ENCODE results near the gene MPPE1. TPM values are rescaled to one million over a fixed set of nuclear protein-coding genes. Genes with fewer than 3 reads are reported as not detected.
A peak's percentile ranks its signal among the peaks of the same experiment; 100 is the strongest.

Gene MPPE1
- total and polyA plus RNA-seq, 9 of the 15 experiments (the other 6 are each of a cell fraction or from before 2014, with no cell fraction given): 10.7 to 19.5 (median 13.3) TPM

DNA sequence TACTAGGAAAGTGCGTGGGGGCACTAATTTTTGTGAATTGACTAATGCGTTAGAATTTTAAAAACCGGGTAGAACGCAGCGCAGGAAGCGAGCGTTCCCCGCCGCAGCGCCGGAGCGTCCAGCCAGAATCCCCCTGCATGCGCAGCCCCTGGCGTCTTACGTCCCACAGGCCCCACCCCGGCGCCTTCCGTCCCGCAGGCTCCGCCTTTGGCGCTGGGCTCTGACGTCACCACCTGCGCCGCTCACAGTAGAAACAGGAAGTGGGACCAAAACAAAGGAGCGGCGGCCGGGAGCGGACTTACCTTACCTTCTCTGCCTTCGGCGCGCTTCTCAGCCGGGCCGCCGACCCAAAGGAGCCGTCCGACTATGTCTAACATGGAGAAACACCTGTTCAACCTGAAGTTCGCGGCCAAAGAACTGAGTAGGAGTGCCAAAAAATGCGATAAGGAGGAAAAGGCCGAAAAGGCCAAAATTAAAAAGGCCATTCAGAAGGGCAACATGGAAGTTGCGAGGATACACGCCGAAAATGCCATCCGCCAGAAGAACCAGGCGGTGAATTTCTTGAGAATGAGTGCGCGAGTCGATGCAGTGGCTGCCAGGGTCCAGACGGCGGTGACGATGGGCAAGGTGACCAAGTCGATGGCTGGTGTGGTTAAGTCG is 56.8 kb downstream of the MPPE1 start, which contains the start of gene CHMP1B (continued):
- TF ChIP-seq, protein P1, sequence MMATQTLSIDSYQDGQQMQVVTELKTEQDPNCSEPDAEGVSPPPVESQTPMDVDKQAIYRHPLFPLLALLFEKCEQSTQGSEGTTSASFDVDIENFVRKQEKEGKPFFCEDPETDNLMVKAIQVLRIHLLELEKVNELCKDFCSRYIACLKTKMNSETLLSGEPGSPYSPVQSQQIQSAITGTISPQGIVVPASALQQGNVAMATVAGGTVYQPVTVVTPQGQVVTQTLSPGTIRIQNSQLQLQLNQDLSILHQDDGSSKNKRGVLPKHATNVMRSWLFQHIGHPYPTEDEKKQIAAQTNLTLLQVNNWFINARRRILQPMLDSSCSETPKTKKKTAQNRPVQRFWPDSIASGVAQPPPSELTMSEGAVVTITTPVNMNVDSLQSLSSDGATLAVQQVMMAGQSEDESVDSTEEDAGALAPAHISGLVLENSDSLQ (IDR thresholded peaks at IDR 0.05): no peak; the same call in 1 of the 2 replicates
- TF ChIP-seq KAT8 (IDR thresholded peaks at IDR 0.05; ENCODE audit: low read depth) (peak; percentile 64; the same call in 1 of the 2 replicates), ESRRB (CRISPR knock-in tag; IDR thresholded peaks at IDR 0.05; ENCODE audit: borderline replicate concordance) (no peak), E2F3 (CRISPR knock-in tag; IDR thresholded peaks at IDR 0.05) (no peak), ZFPM2 (CRISPR knock-in tag; IDR thresholded peaks at IDR 0.05) (no peak), FOXA1 (IDR thresholded peaks at IDR 0.05; ENCODE audit: borderline replicate concordance) (no peak), ZBED1 (IDR thresholded peaks at IDR 0.05) (0 out of 2 replicates have a peak, but pooled peaks have one; percentile 12), HNRNPK (IDR thresholded peaks at IDR 0.05; ENCODE audit: low read depth, low read length, poor library complexity, severe bottlenecking) (no peak), PYGO2 (tag; IDR thresholded peaks at IDR 0.05) (no peak), ZEB2 (IDR thresholded peaks at IDR 0.05) (no peak), RBM25 (IDR thresholded peaks at IDR 0.05; ENCODE audit: low read depth, low read length, severe bottlenecking) (no peak), BMI1 (IDR thresholded peaks at IDR 0.05; ENCODE audit: low read length) (no peak), CAMTA2 (CRISPR knock-in tag; conservative IDR thresholded peaks at IDR 0.05) (no peak), CBX5 (IDR thresholded peaks at IDR 0.05; ENCODE audit: borderline replicate concordance, low read depth) (no peak), ZNF586 (CRISPR knock-in tag; conservative IDR thresholded peaks at IDR 0.05) (no peak), HLTF (IDR thresholded peaks at IDR 0.05) (0 out of 2 replicates have a peak, but pooled peaks have one; percentile 21), ETV6 (IDR thresholded peaks at IDR 0.05; ENCODE audit: borderline replicate concordance in 1 of 2, low read depth in 2 of 2, low read length in 1 of 2) (no peak), ETV6 (CRISPR knock-in tag; IDR thresholded peaks at IDR 0.05; ENCODE audit: borderline replicate concordance) (no peak), NFATC3 (IDR thresholded peaks at IDR 0.05) (no peak)
- TF ChIP-seq, protein P2, sequence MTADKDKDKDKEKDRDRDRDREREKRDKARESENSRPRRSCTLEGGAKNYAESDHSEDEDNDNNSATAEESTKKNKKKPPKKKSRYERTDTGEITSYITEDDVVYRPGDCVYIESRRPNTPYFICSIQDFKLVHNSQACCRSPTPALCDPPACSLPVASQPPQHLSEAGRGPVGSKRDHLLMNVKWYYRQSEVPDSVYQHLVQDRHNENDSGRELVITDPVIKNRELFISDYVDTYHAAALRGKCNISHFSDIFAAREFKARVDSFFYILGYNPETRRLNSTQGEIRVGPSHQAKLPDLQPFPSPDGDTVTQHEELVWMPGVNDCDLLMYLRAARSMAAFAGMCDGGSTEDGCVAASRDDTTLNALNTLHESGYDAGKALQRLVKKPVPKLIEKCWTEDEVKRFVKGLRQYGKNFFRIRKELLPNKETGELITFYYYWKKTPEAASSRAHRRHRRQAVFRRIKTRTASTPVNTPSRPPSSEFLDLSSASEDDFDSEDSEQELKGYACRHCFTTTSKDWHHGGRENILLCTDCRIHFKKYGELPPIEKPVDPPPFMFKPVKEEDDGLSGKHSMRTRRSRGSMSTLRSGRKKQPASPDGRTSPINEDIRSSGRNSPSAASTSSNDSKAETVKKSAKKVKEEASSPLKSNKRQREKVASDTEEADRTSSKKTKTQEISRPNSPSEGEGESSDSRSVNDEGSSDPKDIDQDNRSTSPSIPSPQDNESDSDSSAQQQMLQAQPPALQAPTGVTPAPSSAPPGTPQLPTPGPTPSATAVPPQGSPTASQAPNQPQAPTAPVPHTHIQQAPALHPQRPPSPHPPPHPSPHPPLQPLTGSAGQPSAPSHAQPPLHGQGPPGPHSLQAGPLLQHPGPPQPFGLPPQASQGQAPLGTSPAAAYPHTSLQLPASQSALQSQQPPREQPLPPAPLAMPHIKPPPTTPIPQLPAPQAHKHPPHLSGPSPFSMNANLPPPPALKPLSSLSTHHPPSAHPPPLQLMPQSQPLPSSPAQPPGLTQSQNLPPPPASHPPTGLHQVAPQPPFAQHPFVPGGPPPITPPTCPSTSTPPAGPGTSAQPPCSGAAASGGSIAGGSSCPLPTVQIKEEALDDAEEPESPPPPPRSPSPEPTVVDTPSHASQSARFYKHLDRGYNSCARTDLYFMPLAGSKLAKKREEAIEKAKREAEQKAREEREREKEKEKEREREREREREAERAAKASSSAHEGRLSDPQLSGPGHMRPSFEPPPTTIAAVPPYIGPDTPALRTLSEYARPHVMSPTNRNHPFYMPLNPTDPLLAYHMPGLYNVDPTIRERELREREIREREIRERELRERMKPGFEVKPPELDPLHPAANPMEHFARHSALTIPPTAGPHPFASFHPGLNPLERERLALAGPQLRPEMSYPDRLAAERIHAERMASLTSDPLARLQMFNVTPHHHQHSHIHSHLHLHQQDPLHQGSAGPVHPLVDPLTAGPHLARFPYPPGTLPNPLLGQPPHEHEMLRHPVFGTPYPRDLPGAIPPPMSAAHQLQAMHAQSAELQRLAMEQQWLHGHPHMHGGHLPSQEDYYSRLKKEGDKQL (CRISPR knock-in tag; IDR thresholded peaks at IDR 0.05; ENCODE audit: borderline replicate concordance): 0 out of 2 replicates have a peak, but pooled peaks have one; percentile 72
- TF ChIP-seq, protein P3, sequence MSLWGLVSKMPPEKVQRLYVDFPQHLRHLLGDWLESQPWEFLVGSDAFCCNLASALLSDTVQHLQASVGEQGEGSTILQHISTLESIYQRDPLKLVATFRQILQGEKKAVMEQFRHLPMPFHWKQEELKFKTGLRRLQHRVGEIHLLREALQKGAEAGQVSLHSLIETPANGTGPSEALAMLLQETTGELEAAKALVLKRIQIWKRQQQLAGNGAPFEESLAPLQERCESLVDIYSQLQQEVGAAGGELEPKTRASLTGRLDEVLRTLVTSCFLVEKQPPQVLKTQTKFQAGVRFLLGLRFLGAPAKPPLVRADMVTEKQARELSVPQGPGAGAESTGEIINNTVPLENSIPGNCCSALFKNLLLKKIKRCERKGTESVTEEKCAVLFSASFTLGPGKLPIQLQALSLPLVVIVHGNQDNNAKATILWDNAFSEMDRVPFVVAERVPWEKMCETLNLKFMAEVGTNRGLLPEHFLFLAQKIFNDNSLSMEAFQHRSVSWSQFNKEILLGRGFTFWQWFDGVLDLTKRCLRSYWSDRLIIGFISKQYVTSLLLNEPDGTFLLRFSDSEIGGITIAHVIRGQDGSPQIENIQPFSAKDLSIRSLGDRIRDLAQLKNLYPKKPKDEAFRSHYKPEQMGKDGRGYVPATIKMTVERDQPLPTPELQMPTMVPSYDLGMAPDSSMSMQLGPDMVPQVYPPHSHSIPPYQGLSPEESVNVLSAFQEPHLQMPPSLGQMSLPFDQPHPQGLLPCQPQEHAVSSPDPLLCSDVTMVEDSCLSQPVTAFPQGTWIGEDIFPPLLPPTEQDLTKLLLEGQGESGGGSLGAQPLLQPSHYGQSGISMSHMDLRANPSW (CRISPR knock-in tag; IDR thresholded peaks at IDR 0.05): no peak
